ENCODE data around the gene VAPA.

VAPA gene

GRCh38 chr18:9995631-9996030, 81.8 kb downstream of the VAPA start:
- peaks cover 10% of the 10 kb centered on the region for H3K9me3 ChIP-seq (ENCODE audit: insufficient read depth, low read length)
- no peak overlapping the region for H3K27ac ChIP-seq (ENCODE audit: low read length)
- H3K4me2 ChIP-seq (ENCODE audit: low read length), result no peak overlapping the region
- H3K79me2 ChIP-seq (ENCODE audit: low read length), result no peaks in the 10 kb centered on the region
- H3K36me3 ChIP-seq (replicated peaks; ENCODE audit: low read depth, low read length), result no peaks in the 10 kb centered on the region
- H4K20me1 ChIP-seq (ENCODE audit: insufficient read depth, low read length), result no peaks in the 10 kb centered on the region
- H3K9ac ChIP-seq (ENCODE audit: low read length), result no peak overlapping the region
- H2AFZ ChIP-seq (ENCODE audit: low read depth, low read length), result no peak overlapping the region
- no peaks in the 10 kb centered on the region for H3K27me3 ChIP-seq (ENCODE audit: low read depth, low read length)
- H3K4me1 ChIP-seq (ENCODE audit: low read length), result no peaks in the 10 kb centered on the region
- no peak for TF ChIP-seq EZH2phosphoT487 (IDR thresholded peaks at IDR 0.05; ENCODE audit: low read depth)
- TF ChIP-seq, protein P1, sequence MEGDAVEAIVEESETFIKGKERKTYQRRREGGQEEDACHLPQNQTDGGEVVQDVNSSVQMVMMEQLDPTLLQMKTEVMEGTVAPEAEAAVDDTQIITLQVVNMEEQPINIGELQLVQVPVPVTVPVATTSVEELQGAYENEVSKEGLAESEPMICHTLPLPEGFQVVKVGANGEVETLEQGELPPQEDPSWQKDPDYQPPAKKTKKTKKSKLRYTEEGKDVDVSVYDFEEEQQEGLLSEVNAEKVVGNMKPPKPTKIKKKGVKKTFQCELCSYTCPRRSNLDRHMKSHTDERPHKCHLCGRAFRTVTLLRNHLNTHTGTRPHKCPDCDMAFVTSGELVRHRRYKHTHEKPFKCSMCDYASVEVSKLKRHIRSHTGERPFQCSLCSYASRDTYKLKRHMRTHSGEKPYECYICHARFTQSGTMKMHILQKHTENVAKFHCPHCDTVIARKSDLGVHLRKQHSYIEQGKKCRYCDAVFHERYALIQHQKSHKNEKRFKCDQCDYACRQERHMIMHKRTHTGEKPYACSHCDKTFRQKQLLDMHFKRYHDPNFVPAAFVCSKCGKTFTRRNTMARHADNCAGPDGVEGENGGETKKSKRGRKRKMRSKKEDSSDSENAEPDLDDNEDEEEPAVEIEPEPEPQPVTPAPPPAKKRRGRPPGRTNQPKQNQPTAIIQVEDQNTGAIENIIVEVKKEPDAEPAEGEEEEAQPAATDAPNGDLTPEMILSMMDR (IDR thresholded peaks at IDR 0.05; ENCODE audit: low read depth, low read length), result no peak
- no peak overlapping the region for H3K4me3 ChIP-seq (ENCODE audit: low read length)

- Histone ChIP-seq H3K4me3 (ENCODE audit: low read length) (no peak overlapping the region), H3K79me2 (ENCODE audit: low read length) (no peaks in the 10 kb centered on the region), H3K27me3 (ENCODE audit: low read depth, low read length) (no peaks in the 10 kb centered on the region), H3K9ac (ENCODE audit: low read length) (no peak overlapping the region), H3K4me2 (ENCODE audit: low read length) (no peak overlapping the region), H3K36me3 (replicated peaks; ENCODE audit: low read depth, low read length) (no peaks in the 10 kb centered on the region), H3K4me1 (ENCODE audit: low read length) (no peaks in the 10 kb centered on the region), H2AFZ (ENCODE audit: low read depth, low read length) (no peak overlapping the region), H3K9me3 (ENCODE audit: insufficient read depth, low read length) (peaks cover 10% of the 10 kb centered on the region), H3K27ac (ENCODE audit: low read length) (no peak overlapping the region), H4K20me1 (ENCODE audit: insufficient read depth, low read length) (no peaks in the 10 kb centered on the region)
- no peak for TF ChIP-seq EZH2phosphoT487 (IDR thresholded peaks at IDR 0.05; ENCODE audit: low read depth)
- TF ChIP-seq, protein P1 (IDR thresholded peaks at IDR 0.05; ENCODE audit: low read depth, low read length), result no peak
Observed at GRCh38 chr18:9996094-9996493, 82.3 kb downstream of the VAPA start.

DNA sequence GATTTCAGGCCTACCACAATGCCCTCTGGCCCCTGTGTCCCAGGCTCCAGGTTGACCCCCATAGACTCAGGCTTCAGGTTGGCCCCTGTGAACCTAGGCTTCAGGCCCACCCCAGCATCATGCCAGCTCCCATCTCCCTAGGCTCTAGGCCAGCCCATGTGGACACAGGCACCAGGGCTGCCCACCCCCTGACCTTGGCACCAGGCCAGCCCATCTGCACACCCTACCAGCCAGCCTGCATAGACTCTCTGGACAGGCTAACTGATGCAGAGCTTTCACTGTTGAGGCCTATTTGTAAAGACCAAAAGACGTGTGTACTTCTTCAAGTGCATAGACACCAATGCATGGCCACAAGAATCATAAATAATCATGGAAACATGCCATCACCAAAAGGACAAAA, 83.9 kb downstream of the VAPA start:
- TF ChIP-seq, protein P1 (IDR thresholded peaks at IDR 0.05; ENCODE audit: low read depth, low read length), result no peak
- TF ChIP-seq EZH2phosphoT487 (IDR thresholded peaks at IDR 0.05; ENCODE audit: low read depth), result no peak
- no peak overlapping the region for H3K9ac ChIP-seq (ENCODE audit: low read length)
- H3K4me3 ChIP-seq (ENCODE audit: low read length), result no peak overlapping the region
- no peaks in the 10 kb centered on the region for H3K79me2 ChIP-seq (ENCODE audit: low read length)
- no peak overlapping the region for H3K27ac ChIP-seq (ENCODE audit: low read length)
- no peaks in the 10 kb centered on the region for H3K36me3 ChIP-seq (replicated peaks; ENCODE audit: low read depth, low read length)
- no peak overlapping the region for H3K4me2 ChIP-seq (ENCODE audit: low read length)
- H3K4me1 ChIP-seq (ENCODE audit: low read length), result no peaks in the 10 kb centered on the region
- no peaks in the 10 kb centered on the region for H3K27me3 ChIP-seq (ENCODE audit: low read depth, low read length)
- H3K9me3 ChIP-seq (ENCODE audit: insufficient read depth, low read length), result peaks cover 10% of the 10 kb centered on the region
- no peaks in the 10 kb centered on the region for H4K20me1 ChIP-seq (ENCODE audit: insufficient read depth, low read length)
- H2AFZ ChIP-seq (ENCODE audit: low read depth, low read length), result no peak overlapping the region

GRCh38 chr18:9998330-9998729, 84.5 kb downstream of the VAPA start:
- peaks cover 10% of the 10 kb centered on the region for H3K9me3 ChIP-seq (ENCODE audit: insufficient read depth, low read length)

More at GRCh38 chr18:9998330-9998729, 84.5 kb downstream of the VAPA start:
- Histone ChIP-seq H3K4me3 (ENCODE audit: low read length) (no peak overlapping the region), H3K4me2 (ENCODE audit: low read length) (no peak overlapping the region), H3K27me3 (ENCODE audit: low read depth, low read length) (no peaks in the 10 kb centered on the region), H4K20me1 (ENCODE audit: insufficient read depth, low read length) (no peaks in the 10 kb centered on the region), H2AFZ (ENCODE audit: low read depth, low read length) (no peak overlapping the region), H3K4me1 (ENCODE audit: low read length) (no peaks in the 10 kb centered on the region), H3K79me2 (ENCODE audit: low read length) (no peaks in the 10 kb centered on the region), H3K36me3 (replicated peaks; ENCODE audit: low read depth, low read length) (no peaks in the 10 kb centered on the region), H3K27ac (ENCODE audit: low read length) (no peak overlapping the region), H3K9ac (ENCODE audit: low read length) (no peak overlapping the region)
- TF ChIP-seq, protein P1 (IDR thresholded peaks at IDR 0.05; ENCODE audit: low read depth, low read length), result no peak
- no peak for TF ChIP-seq EZH2phosphoT487 (IDR thresholded peaks at IDR 0.05; ENCODE audit: low read depth)
